GM19452 (cell line): Measurements from ENCODE around the gene OXSR1.

Source experiments
- ATAC-seq: cut with Tn5 transposase; IDR thresholded peaks from one replicate; pipeline ENCODE4 v1.9.1; 2021; ENCODE audit not compliant: unreplicated experiment

Gene OXSR1

GRCh38 chr3:38164952-38165721 lies at the start of gene OXSR1:
TSS of gene OXSR1 (plus strand) at chr3:38165537. CDS start at chr3:38165877, 340 bp downstream.
- peak; percentile 93 for ATAC-seq

DNA sequence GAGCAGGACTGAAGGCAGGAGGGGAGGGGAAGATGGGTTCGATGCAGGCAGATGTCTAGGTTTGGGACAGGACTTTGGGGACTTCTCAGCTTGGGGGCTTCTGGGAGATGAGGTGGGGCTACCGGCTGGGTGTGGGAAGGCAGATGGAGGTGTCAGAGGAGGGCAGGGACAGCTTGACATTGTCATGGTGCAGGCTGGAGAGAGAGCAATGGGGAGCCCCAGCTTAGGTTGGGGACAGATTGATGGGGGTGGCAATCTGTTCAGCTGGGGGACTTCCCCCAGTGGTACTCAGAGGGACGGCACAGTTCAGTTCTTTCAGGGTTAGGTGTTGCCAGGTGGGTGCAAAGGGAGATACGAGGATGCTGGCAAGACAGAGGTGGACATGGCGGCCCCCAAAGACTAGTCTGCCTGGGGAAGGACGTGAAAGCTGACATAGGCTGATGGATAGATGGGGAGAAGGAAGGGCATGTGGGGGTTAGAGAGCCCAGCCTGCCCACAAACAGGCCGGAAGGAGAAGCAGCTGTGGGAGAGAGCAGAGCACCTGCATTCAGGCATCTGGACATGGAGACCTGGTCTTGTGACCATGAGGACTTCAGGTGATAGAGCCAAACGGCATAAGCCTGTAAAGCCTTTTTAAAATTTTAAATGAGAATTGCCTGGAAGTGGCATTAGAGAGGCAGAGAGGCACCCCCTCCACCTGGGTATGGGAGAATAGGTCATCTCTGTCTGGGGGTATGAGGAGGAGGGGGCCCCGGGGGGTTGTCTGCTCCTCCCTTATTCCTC lies 49.5 kb upstream of the OXSR1 start:
- ATAC-seq, result no peak

DNA sequence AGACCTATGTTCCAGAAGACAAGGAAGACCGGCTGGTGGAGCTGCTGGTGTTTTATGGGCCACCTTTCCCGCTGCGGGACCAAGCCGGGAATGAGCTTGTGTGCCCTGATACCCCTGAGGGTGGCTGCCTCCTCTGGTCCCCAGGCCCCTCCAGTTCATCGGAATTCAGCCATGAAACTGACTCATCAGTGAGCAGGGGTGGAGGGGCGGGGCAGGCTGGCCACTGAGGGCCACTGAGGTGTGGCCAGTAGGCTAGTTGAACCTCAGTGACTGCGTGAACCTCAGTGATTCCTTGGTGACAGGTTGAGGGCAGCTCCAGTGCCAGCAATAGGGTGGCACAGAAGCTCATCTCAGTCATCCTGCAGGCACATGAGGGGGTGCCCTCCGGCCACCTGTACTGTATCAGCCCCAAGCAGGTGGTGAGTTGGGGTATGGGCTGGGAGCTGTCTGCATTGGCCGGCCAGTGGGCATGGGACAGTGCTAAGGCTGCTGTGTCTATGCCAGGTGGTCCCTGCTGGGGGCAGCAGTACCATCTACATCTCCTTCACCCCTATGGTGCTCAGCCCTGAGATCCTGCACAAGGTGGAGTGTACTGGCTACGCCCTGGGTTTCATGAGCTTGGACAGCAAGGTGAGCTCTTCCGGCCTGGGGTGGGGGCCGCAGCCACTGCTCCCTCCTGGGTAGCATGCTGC lies 48.7 kb upstream of the OXSR1 start:
- ATAC-seq, result no peak

GRCh38 chr3:38117163-38117716 lies 48.1 kb upstream of the OXSR1 start:
- ATAC-seq, result no peak

DNA sequence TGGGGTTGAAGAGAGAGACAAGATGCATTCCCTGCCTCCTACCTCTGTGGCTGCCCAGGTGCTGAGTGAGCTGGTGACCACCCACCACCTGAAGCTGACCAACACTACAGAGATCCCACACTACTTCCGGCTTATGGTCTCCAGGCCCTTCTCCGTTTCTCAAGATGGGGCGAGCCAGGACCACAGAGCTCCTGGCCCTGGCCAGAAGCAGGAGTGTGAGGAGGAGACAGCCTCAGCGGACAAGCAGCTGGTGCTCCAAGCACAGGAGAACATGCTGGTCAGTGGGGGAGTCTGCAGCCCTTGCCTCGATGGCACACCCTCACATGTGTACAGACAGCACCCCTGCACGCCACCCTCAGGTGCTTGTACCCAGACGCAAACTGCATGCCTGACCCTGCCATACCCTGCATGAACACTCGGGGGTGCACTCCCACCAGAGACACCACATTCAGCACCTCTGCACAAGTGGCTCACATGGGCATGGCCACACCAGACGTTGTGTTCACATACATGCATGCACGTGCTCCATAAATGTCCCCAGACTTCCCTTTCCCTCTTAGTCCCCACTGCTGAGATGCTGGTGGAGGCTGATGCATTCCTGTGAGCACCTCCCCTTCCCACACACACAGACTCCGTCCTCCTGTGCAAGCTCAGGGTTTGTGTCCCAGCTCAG lies 47.5 kb upstream of the OXSR1 start:
- ATAC-seq, result peak; percentile 72

- ATAC-seq, result no peak
Observed at GRCh38 chr3:38118421-38119247, 46.7 kb upstream of the OXSR1 start.

DNA sequence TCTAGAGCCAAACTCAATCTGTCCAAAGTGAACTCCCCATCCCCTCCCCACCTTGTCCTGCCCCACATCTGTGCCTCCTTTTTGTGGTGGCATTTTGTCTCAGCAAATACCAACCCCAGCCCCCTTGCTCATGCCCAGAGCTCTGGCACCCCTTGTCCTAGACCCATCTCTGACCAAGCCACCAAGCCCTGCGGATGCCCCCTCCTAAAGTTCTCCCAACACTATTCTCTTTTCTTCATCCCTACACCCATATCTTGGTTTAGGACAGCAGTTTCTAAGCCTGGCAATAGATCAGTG lies 46.1 kb upstream of the OXSR1 start:
- ATAC-seq, result no peak

GRCh38 chr3:38119821-38120692 lies 45.3 kb upstream of the OXSR1 start:
- ATAC-seq, result no peak

DNA sequence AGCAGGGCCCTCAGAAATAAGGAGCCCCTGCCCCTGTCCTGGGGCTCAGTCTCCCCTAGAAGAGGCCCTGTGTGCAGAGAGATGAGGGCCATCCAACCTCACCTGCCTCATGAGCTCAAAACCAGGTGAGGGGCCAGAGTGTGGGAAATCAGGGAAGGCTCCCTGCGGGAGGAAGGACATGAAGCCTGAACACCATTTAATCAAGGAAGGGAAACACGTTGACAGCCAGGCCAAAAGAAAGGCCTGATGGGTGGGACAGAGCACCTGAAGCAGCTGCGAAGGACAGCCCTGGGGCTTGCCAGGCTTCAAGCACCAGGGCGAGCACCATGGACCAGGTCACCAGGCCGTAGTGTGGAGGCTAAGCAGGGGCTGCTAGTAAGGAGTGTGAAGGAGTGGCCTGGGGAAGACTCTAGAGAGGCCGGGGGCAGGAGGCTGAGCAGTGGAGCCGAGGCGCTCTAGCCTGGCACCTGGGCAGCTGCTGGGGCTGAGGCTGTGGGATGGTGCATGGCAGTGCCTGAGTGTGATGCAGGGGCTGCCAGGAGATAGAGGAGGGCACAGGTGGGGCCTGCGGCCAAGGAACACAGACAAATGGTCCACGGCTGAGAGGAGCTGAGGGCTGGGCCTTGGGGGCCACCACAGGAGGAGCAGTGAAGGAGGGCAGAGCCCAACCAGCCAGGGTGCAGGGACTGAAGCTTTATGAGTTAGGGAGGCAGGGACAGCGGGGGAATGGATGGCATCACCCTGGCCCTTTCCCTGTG lies 44.5 kb upstream of the OXSR1 start:
- no peak for ATAC-seq

DNA sequence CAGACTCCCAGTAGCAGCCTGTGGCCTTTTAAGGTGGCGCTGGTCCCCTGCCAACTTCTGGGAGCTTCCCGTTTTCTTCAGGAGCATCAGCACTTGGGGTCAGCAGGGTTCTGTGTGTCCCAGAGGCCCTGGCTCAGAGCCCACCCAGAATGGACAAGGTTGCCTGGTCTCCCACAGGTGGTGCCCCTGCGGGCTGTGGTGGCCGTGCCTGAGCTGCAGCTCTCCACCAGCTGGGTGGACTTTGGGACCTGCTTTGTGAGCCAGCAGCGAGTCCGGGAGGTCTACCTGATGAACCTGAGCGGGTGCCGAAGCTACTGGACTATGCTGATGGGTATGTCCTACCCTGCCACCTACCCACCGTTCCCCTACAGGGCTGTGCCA lies 43.9 kb upstream of the OXSR1 start:
- ATAC-seq, result no peak

DNA sequence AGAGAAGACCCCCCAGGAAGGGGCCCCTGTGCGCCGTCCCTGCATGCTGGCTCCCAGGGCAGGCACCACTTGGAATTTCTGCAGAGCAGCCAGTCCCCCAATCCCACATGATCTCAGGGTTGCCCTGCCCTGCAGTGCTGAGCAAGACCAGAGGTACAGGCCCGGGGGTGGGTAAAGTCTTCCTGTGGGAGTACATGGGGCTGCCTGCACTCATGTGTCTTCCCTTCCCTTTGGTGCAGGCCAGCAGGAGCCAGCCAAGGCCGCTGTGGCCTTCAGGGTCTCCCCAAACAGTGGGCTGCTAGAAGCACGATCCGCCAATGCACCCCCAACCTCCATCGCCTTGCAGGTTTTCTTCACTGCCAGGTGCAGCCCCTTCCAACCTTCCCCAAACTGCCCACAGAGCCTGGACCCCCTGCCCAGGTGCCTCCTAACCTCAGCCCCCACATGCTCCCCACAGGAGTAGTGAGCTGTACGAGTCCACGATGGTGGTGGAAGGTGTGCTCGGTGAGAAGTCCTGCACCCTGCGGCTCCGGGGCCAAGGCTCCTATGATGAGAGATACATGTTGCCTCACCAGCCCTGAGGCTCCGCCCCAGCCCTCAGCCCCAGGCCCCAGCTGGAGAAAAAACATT lies 43.4 kb upstream of the OXSR1 start:
- no peak for ATAC-seq

DNA sequence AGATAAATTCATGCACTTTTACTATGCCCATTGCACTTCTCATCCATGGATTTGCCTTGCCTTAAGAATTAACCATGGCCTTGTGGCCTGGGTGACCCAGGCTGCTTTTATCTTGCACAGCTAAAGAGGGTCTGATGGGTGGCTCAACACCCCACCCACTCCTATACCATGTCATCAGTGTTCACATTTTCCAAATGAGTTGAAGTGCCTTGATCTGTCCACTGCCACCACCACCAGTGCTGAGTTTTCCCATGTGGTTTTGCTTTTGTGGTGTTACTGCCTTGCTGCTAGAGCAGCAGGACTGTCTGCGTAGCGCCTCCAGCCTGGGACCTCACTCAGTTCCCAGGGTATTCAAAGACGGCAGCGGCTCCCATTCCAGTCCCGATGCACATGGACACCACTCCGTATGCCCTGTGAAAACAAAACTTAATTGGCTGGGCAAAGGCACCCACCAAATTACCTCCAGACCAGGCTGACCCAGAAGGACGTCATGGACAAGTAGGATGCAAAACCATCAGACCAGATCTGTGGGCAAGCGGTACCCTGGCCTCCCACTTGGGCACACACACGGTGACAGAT lies 42.5 kb upstream of the OXSR1 start:
- no peak for ATAC-seq

- no peak for ATAC-seq
Observed at GRCh38 chr3:38124324-38125122, 40.8 kb upstream of the OXSR1 start.

DNA sequence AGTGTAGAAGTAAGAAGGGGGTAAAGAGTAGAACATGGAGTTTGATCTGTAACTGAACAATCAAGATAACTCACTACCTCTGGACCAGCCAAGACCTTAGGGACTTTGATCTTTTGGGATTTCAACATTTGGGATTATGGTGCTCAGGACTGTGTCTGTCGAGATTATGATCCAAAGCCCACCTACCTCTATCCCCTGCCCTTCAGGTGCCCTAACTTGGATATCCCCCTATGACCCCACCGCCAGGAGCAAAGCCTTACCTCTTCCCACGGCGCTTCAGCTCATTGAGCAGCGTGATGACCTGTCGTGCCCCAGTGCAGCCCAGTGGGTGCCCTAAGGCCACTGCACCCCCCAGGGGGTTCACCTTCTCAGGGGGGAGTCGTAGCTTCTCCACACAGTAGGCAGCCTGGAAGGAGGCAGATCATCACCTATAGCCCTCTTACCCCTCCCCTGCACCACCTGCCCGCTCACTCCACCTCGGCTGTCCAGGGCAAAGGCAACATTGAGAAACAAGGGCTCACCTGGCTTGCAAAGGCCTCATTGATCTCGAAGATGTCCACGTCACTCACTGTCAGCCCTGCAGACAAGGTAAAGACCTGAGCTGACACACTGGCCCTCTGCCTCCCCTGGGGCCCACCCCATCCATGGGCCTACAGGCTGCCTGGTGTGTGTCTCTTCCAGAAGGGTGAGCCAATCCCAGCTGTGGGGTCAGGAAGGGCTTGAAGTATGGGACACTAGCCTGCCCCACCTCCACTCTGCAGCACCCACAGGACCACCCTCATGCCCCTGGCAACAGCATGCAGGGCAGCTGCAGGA lies 39.8 kb upstream of the OXSR1 start:
- no peak for ATAC-seq

GRCh38 chr3:38126121-38126892 lies 39.0 kb upstream of the OXSR1 start:
- ATAC-seq, result no peak
